ENCODE data around the gene TOMM20.
"Not testable (repeated sequence)": the region's sequence is repeated elsewhere in the genome, so short reads cannot be mapped to it uniquely, and the experiment has no call there.

The TOMM20 gene

GRCh38 chr1:235093696-235094592 lies 34.7 kb downstream of the TOMM20 start:
- Histone ChIP-seq H3K9me3 (ENCODE audit: control insufficient read depth in 1 of 2, low read length in 2 of 2) (no peaks in the 10 kb centered on the region), H3K4me1 (ENCODE audit: control insufficient read depth in 1 of 2, insufficient read depth in 2 of 2, low read length in 2 of 2) (peaks cover 9 to 11% of the 10 kb centered on the region in 2 donors), H3K27ac (ENCODE audit: low read depth, low read length) (no peak overlapping the region), H3K27me3 (ENCODE audit: control insufficient read depth in 1 of 2, insufficient read depth in 2 of 2, low read length in 2 of 2) (no peaks in the 10 kb centered on the region), H3K9ac (ENCODE audit: low read depth in 1 of 2, low read length in 2 of 2) (no peak overlapping the region), H3K36me3 (ENCODE audit: control insufficient read depth in 1 of 2, insufficient read depth in 2 of 2, low read length in 2 of 2) (no peaks in the 10 kb centered on the region), H3K4me3 (ENCODE audit: low read depth in 1 of 2, low read length in 2 of 2) (peak overlapping the region; percentile 48 to 52)

GRCh38 chr1:235093013-235093695 lies 35.5 kb downstream of the TOMM20 start:
- Histone ChIP-seq H3K4me1 (ENCODE audit: control insufficient read depth in 1 of 2, insufficient read depth in 2 of 2, low read length in 2 of 2) (peaks cover 9 to 11% of the 10 kb centered on the region in 2 donors), H3K9ac (ENCODE audit: low read depth in 1 of 2, low read length in 2 of 2) (peak overlapping the region; percentile 41 to 51), H3K36me3 (ENCODE audit: control insufficient read depth in 1 of 2, insufficient read depth in 2 of 2, low read length in 2 of 2) (no peaks in the 10 kb centered on the region), H3K4me3 (ENCODE audit: low read depth in 1 of 2, low read length in 2 of 2) (peak overlapping the region; percentile 48 to 52), H3K27me3 (ENCODE audit: control insufficient read depth in 1 of 2, insufficient read depth in 2 of 2, low read length in 2 of 2) (no peaks in the 10 kb centered on the region), H3K27ac (ENCODE audit: low read depth, low read length) (no peak overlapping the region), H3K9me3 (ENCODE audit: control insufficient read depth in 1 of 2, low read length in 2 of 2) (no peaks in the 10 kb centered on the region)

GRCh38 chr1:235092415-235092814 lies 36.2 kb downstream of the TOMM20 start:
- H3K9ac ChIP-seq (ENCODE audit: low read depth in 1 of 2, low read length in 2 of 2); H3K27me3 ChIP-seq (ENCODE audit: control insufficient read depth in 1 of 2, insufficient read depth in 2 of 2, low read length in 2 of 2); H3K4me3 ChIP-seq (ENCODE audit: low read depth in 1 of 2, low read length in 2 of 2); H3K36me3 ChIP-seq (ENCODE audit: control insufficient read depth in 1 of 2, insufficient read depth in 2 of 2, low read length in 2 of 2); H3K27ac ChIP-seq (ENCODE audit: low read depth, low read length); H3K9me3 ChIP-seq (ENCODE audit: control insufficient read depth in 1 of 2, low read length in 2 of 2): not testable (repeated sequence)
- peaks cover 9 to 11% of the 10 kb centered on the region in 2 donors for H3K4me1 ChIP-seq (ENCODE audit: control insufficient read depth in 1 of 2, insufficient read depth in 2 of 2, low read length in 2 of 2)

GRCh38 chr1:235092045-235092406 lies 36.6 kb downstream of the TOMM20 start:
- peaks cover 9 to 11% of the 10 kb centered on the region in 2 donors for H3K4me1 ChIP-seq (ENCODE audit: control insufficient read depth in 1 of 2, insufficient read depth in 2 of 2, low read length in 2 of 2)
- not testable (repeated sequence) for H3K9ac ChIP-seq (ENCODE audit: low read depth in 1 of 2, low read length in 2 of 2); H3K27me3 ChIP-seq (ENCODE audit: control insufficient read depth in 1 of 2, insufficient read depth in 2 of 2, low read length in 2 of 2); H3K27ac ChIP-seq (ENCODE audit: low read depth, low read length); H3K9me3 ChIP-seq (ENCODE audit: control insufficient read depth in 1 of 2, low read length in 2 of 2); H3K4me3 ChIP-seq (ENCODE audit: low read depth in 1 of 2, low read length in 2 of 2); H3K36me3 ChIP-seq (ENCODE audit: control insufficient read depth in 1 of 2, insufficient read depth in 2 of 2, low read length in 2 of 2)

GRCh38 chr1:235091319-235092044 lies 37.2 kb downstream of the TOMM20 start:
- peaks cover 9 to 11% of the 10 kb centered on the region in 2 donors for H3K4me1 ChIP-seq (ENCODE audit: control insufficient read depth in 1 of 2, insufficient read depth in 2 of 2, low read length in 2 of 2)
- H3K27me3 ChIP-seq (ENCODE audit: control insufficient read depth in 1 of 2, insufficient read depth in 2 of 2, low read length in 2 of 2); H3K9ac ChIP-seq (ENCODE audit: low read depth in 1 of 2, low read length in 2 of 2); H3K27ac ChIP-seq (ENCODE audit: low read depth, low read length); H3K36me3 ChIP-seq (ENCODE audit: control insufficient read depth in 1 of 2, insufficient read depth in 2 of 2, low read length in 2 of 2); H3K9me3 ChIP-seq (ENCODE audit: control insufficient read depth in 1 of 2, low read length in 2 of 2); H3K4me3 ChIP-seq (ENCODE audit: low read depth in 1 of 2, low read length in 2 of 2): not testable (repeated sequence)

- H3K9me3 ChIP-seq (ENCODE audit: control insufficient read depth in 1 of 2, low read length in 2 of 2) = no peaks in the 10 kb centered on the region
- no peak overlapping the region for H3K27ac ChIP-seq (ENCODE audit: low read depth, low read length)
- H3K4me3 ChIP-seq (ENCODE audit: low read depth in 1 of 2, low read length in 2 of 2) = no peak overlapping the region
- H3K36me3 ChIP-seq (ENCODE audit: control insufficient read depth in 1 of 2, insufficient read depth in 2 of 2, low read length in 2 of 2) = no peaks in the 10 kb centered on the region
- H3K9ac ChIP-seq (ENCODE audit: low read depth in 1 of 2, low read length in 2 of 2) = no peak overlapping the region
- H3K27me3 ChIP-seq (ENCODE audit: control insufficient read depth in 1 of 2, insufficient read depth in 2 of 2, low read length in 2 of 2) = no peaks in the 10 kb centered on the region
- H3K4me1 ChIP-seq (ENCODE audit: control insufficient read depth in 1 of 2, insufficient read depth in 2 of 2, low read length in 2 of 2) = peaks cover 9 to 11% of the 10 kb centered on the region in 2 donors
Observed at GRCh38 chr1:235090406-235091069, 38.1 kb downstream of the TOMM20 start.

- Histone ChIP-seq H3K27ac (ENCODE audit: low read depth, low read length) (no peak overlapping the region), H3K27me3 (ENCODE audit: control insufficient read depth in 1 of 2, insufficient read depth in 2 of 2, low read length in 2 of 2) (no peaks in the 10 kb centered on the region), H3K4me1 (ENCODE audit: control insufficient read depth in 1 of 2, insufficient read depth in 2 of 2, low read length in 2 of 2) (peaks cover 12 to 14% of the 10 kb centered on the region in 2 donors), H3K36me3 (ENCODE audit: control insufficient read depth in 1 of 2, insufficient read depth in 2 of 2, low read length in 2 of 2) (no peaks in the 10 kb centered on the region), H3K9me3 (ENCODE audit: control insufficient read depth in 1 of 2, low read length in 2 of 2) (no peaks in the 10 kb centered on the region), H3K9ac (ENCODE audit: low read depth in 1 of 2, low read length in 2 of 2) (no peak overlapping the region), H3K4me3 (ENCODE audit: low read depth in 1 of 2, low read length in 2 of 2) (no peak overlapping the region)
Observed at GRCh38 chr1:235088907-235089306, 39.7 kb downstream of the TOMM20 start.

GRCh38 chr1:235088430-235088829 lies 40.2 kb downstream of the TOMM20 start:
- H3K27ac ChIP-seq (ENCODE audit: low read depth, low read length) = no peak overlapping the region
- peaks cover 14% of the 10 kb centered on the region in 2 donors for H3K4me1 ChIP-seq (ENCODE audit: control insufficient read depth in 1 of 2, insufficient read depth in 2 of 2, low read length in 2 of 2)
- H3K27me3 ChIP-seq (ENCODE audit: control insufficient read depth in 1 of 2, insufficient read depth in 2 of 2, low read length in 2 of 2) = no peaks in the 10 kb centered on the region
- H3K4me3 ChIP-seq (ENCODE audit: low read depth in 1 of 2, low read length in 2 of 2) = no peak overlapping the region
- no peaks in the 10 kb centered on the region for H3K9me3 ChIP-seq (ENCODE audit: control insufficient read depth in 1 of 2, low read length in 2 of 2)
- H3K9ac ChIP-seq (ENCODE audit: low read depth in 1 of 2, low read length in 2 of 2) = no peak overlapping the region
- no peaks in the 10 kb centered on the region for H3K36me3 ChIP-seq (ENCODE audit: control insufficient read depth in 1 of 2, insufficient read depth in 2 of 2, low read length in 2 of 2)

GRCh38 chr1:235087906-235088305 lies 40.7 kb downstream of the TOMM20 start:
- Histone ChIP-seq H3K4me3 (ENCODE audit: low read depth in 1 of 2, low read length in 2 of 2) (no peak overlapping the region), H3K36me3 (ENCODE audit: control insufficient read depth in 1 of 2, insufficient read depth in 2 of 2, low read length in 2 of 2) (no peaks in the 10 kb centered on the region), H3K27ac (ENCODE audit: low read depth, low read length) (no peak overlapping the region), H3K9ac (ENCODE audit: low read depth in 1 of 2, low read length in 2 of 2) (no peak overlapping the region), H3K27me3 (ENCODE audit: control insufficient read depth in 1 of 2, insufficient read depth in 2 of 2, low read length in 2 of 2) (no peaks in the 10 kb centered on the region), H3K9me3 (ENCODE audit: control insufficient read depth in 1 of 2, low read length in 2 of 2) (no peaks in the 10 kb centered on the region), H3K4me1 (ENCODE audit: control insufficient read depth in 1 of 2, insufficient read depth in 2 of 2, low read length in 2 of 2) (peaks cover 14% of the 10 kb centered on the region in 2 donors)
